Measurements from ENCODE around the gene BAHD1. TPM values are rescaled to one million over a fixed set of nuclear protein-coding genes. Genes with fewer than 3 reads are reported as not detected.

BAHD1 gene
- total and polyA plus RNA-seq, 2 experiments from 2014 or later, result 11.2 to 40.1 TPM

DNA sequence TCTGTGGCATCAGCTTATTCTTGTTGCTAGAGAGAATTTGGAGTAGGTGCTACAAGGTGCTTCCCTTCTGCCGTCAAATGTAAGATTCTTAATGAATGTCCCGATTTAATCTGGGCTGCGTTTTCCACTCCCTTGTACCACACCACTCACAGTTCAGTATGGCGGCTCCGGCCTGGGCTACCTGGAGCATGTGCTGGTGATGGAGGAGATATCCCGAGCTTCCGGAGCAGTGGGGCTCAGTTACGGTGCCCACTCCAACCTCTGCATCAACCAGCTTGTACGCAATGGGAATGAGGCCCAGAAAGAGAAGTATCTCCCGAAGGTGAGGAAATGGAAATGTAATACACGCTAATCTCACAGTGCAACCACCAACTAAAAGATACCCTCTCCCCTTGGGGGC, 30.3 kb upstream of the BAHD1 start:
- Mint-ChIP-seq H3K27ac (no peak overlapping the region), H3K4me1 (peaks cover 13% of the 10 kb centered on the region), H3K36me3 (ENCODE audit: low read depth) (peaks cover 82% of the 10 kb centered on the region), H3K4me3 (no peak overlapping the region), H3K27me3 (ENCODE audit: insufficient read depth, low read depth, poor library complexity) (peaks cover 6% of the 10 kb centered on the region), H3K9me3 (no peaks in the 10 kb centered on the region)
- no peak for TF ChIP-seq NANOG (IDR thresholded peaks at IDR 0.05; ENCODE audit: borderline replicate concordance)
- no peak for TF ChIP-seq CREB1 (CRISPR knock-in tag; IDR thresholded peaks at IDR 0.05; ENCODE audit: low read depth)
- no peak for TF ChIP-seq ZNF114 (CRISPR knock-in tag; IDR thresholded peaks at IDR 0.05)
- TF ChIP-seq POLR2AphosphoS5 (IDR thresholded peaks at IDR 0.05; ENCODE audit: low read depth), result no peak
- TF ChIP-seq ZNF331 (CRISPR knock-in tag; IDR thresholded peaks at IDR 0.05; ENCODE audit: low read depth), result no peak
- TF ChIP-seq, protein P1, sequence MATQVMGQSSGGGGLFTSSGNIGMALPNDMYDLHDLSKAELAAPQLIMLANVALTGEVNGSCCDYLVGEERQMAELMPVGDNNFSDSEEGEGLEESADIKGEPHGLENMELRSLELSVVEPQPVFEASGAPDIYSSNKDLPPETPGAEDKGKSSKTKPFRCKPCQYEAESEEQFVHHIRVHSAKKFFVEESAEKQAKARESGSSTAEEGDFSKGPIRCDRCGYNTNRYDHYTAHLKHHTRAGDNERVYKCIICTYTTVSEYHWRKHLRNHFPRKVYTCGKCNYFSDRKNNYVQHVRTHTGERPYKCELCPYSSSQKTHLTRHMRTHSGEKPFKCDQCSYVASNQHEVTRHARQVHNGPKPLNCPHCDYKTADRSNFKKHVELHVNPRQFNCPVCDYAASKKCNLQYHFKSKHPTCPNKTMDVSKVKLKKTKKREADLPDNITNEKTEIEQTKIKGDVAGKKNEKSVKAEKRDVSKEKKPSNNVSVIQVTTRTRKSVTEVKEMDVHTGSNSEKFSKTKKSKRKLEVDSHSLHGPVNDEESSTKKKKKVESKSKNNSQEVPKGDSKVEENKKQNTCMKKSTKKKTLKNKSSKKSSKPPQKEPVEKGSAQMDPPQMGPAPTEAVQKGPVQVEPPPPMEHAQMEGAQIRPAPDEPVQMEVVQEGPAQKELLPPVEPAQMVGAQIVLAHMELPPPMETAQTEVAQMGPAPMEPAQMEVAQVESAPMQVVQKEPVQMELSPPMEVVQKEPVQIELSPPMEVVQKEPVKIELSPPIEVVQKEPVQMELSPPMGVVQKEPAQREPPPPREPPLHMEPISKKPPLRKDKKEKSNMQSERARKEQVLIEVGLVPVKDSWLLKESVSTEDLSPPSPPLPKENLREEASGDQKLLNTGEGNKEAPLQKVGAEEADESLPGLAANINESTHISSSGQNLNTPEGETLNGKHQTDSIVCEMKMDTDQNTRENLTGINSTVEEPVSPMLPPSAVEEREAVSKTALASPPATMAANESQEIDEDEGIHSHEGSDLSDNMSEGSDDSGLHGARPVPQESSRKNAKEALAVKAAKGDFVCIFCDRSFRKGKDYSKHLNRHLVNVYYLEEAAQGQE (IDR thresholded peaks at IDR 0.05; ENCODE audit: unreplicated experiment), result no peak
- TF ChIP-seq, protein P2, sequence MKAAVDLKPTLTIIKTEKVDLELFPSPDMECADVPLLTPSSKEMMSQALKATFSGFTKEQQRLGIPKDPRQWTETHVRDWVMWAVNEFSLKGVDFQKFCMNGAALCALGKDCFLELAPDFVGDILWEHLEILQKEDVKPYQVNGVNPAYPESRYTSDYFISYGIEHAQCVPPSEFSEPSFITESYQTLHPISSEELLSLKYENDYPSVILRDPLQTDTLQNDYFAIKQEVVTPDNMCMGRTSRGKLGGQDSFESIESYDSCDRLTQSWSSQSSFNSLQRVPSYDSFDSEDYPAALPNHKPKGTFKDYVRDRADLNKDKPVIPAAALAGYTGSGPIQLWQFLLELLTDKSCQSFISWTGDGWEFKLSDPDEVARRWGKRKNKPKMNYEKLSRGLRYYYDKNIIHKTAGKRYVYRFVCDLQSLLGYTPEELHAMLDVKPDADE (IDR thresholded peaks at IDR 0.05), result no peak
- TF ChIP-seq CTCF (conservative IDR thresholded peaks at IDR 0.05; ENCODE audit: low read depth in 2 of 2), result no peak
- no peak for TF ChIP-seq ZNF462 (CRISPR knock-in tag; IDR thresholded peaks at IDR 0.05)
- TF ChIP-seq EZH2 (IDR thresholded peaks at IDR 0.05; ENCODE audit: low read depth, unreplicated experiment), result no peak
- TF ChIP-seq STAT1 (IDR thresholded peaks at IDR 0.05; ENCODE audit: unreplicated experiment), result no peak
- TF ChIP-seq EZH2phosphoT487 (IDR thresholded peaks at IDR 0.05; ENCODE audit: unreplicated experiment), result no peak
- Histone ChIP-seq H3K27me3 (ENCODE audit: insufficient read depth) (no peaks in the 10 kb centered on the region), H3F3A (replicated peaks; ENCODE audit: low read depth) (peaks cover 6% of the 10 kb centered on the region; the same call in 1 of the 2 replicates), H4K20me1 (replicated peaks; ENCODE audit: insufficient read depth) (peaks cover 15% of the 10 kb centered on the region), H3K9me2 (ENCODE audit: insufficient read depth) (no peaks in the 10 kb centered on the region), H3K4me3 (no peak overlapping the region), H3K4me2 (no peak overlapping the region), H3K79me2 (replicated peaks; ENCODE audit: insufficient read depth) (peaks cover 29% of the 10 kb centered on the region), H3K4me1 (ENCODE audit: insufficient read depth) (peaks cover 13% of the 10 kb centered on the region; the same call in 1 of the 2 replicates), H3K36me3 (ENCODE audit: insufficient read depth) (peaks cover 43% of the 10 kb centered on the region), H3K27ac (ENCODE audit: low read depth) (no peak overlapping the region), H2AFZ (no peak overlapping the region)
- no peak for DNase-seq (ENCODE audit: low spot score)
- ATAC-seq, result no peak

Data from GM23338 (cell line).